Uterus (tissue), 2 donors: ENCODE data around the gene RBM15.

Experiments used
- POLR2A ChIP-seq, 2 donors: fragments of 450-650 bp; IDR thresholded peaks; one replicate each; pipeline ENCODE4 v1.6.1; 2016; ENCODE audit warnings: antibody characterized with exemption in 2 of 2, mild to moderate bottlenecking in 1 of 2, moderate library complexity in 1 of 2
- TF ChIP-seq, protein P1 (sequence below), 4 experiments: fragments of 200-600 bp in 2 of 4; fragments of 450-650 bp in 2 of 4; sonication (generic) in 2 of 4; IDR thresholded peaks; one replicate each; pipeline ENCODE4 v1.5.1; 2016 to 2019; ENCODE audit warnings: antibody characterized with exemption in 4 of 4, mild to moderate bottlenecking in 2 of 4, moderate library complexity in 1 of 4

DNA sequence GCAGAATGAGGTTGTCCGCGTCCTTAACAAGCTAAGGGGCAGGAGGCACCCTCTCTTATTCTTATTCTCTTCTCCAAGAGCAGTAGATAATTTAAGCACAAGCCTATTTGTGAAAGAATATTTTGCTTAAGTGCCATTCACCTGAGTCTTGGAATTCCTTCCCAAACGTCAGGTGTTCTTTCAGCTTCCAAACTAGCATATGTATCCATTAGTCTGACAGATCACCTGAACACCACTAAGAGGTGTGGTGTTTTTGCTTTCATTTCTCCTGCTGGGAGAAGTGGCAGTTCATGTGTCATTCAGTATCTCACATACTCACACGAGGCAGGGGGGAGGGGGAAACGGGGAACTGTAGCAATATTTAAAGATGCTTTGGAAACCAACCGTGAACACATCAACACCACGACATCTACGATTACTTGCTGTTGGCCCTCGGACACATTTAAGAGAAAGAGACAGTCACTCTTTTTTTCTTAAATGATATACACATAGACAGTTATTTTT, 45.5 kb upstream of the RBM15 start:
- TF ChIP-seq POLR2A (IDR thresholded peaks at IDR 0.05): no peak
- TF ChIP-seq, protein P1, sequence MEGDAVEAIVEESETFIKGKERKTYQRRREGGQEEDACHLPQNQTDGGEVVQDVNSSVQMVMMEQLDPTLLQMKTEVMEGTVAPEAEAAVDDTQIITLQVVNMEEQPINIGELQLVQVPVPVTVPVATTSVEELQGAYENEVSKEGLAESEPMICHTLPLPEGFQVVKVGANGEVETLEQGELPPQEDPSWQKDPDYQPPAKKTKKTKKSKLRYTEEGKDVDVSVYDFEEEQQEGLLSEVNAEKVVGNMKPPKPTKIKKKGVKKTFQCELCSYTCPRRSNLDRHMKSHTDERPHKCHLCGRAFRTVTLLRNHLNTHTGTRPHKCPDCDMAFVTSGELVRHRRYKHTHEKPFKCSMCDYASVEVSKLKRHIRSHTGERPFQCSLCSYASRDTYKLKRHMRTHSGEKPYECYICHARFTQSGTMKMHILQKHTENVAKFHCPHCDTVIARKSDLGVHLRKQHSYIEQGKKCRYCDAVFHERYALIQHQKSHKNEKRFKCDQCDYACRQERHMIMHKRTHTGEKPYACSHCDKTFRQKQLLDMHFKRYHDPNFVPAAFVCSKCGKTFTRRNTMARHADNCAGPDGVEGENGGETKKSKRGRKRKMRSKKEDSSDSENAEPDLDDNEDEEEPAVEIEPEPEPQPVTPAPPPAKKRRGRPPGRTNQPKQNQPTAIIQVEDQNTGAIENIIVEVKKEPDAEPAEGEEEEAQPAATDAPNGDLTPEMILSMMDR (IDR thresholded peaks at IDR 0.05): no peak
